Endothelial cell of umbilical vein (primary cell): ENCODE results near the gene AMZ1. TPM values are rescaled to one million over a fixed set of nuclear protein-coding genes. Genes with fewer than 3 reads are reported as not detected.

Experiments used
- BruUV-seq: library from RNA; stranded (reverse); fragments of 400-500 nt; replicated peaks from 2 replicates; lab custom pipeline; 2021; lab: Mats Ljungman, UMichigan
- CTCF ChIA-PET: fragments of 300-600, 350-600 bp; sonication (Branson Sonifier 250); formaldehyde crosslinking; loops from one replicate; lab custom pipeline; 2021; ENCODE audit warnings: antibody characterized with exemption, inconsistent platforms; lab: Charles Lee
- POLR2A ChIA-PET: fragments of 300-600, 350-600 bp; sonication (Branson Sonifier 250); formaldehyde crosslinking; loops from one replicate; lab custom pipeline; 2021; ENCODE audit warnings: antibody characterized with exemption, inconsistent platforms; lab: Charles Lee
- DNase-seq: peaks from one replicate; pipeline ENCODE4 v3.0.0-alpha.2; 2011; ENCODE audit warnings: low read depth, low spot score
- FAIRE-seq: peaks from 2 replicates; lab custom pipeline; 2011; peaks lifted over from hg19 to GRCh38; lab: Jason Lieb, UNC
- H2AFZ ChIP-seq: 2 replicates; pipeline ENCODE4 v1.6.0; 2012; ENCODE audit warnings: low read depth, low read length, control low read depth, inconsistent platforms
- H3K27ac ChIP-seq: 2 replicates; pipeline ENCODE4 v1.5.1; 2011; ENCODE audit warnings: low read depth, mild to moderate bottlenecking, control low read depth, low read length, moderate library complexity; ENCODE audit not compliant: insufficient read depth
- H3K27me3 ChIP-seq, 2 experiments: 2 replicates each; pipeline versions ENCODE4 v1.6.0 to v1.6.1; 2011; ENCODE audit warnings: low read length in 2 of 2, mixed read lengths in 1 of 2; ENCODE audit not compliant: control insufficient read depth in 2 of 2, insufficient read depth in 2 of 2
- H3K36me3 ChIP-seq, 2 experiments: 2 replicates in 1 of 2; 3 replicates in 1 of 2; pipeline ENCODE4 v1.5.1; 2011; ENCODE audit warnings: low read length in 2 of 2, mild to moderate bottlenecking in 1 of 2, moderate library complexity in 1 of 2; ENCODE audit not compliant: control insufficient read depth in 2 of 2, insufficient read depth in 2 of 2; ENCODE audit errors: extremely low read depth in 1 of 2
- H3K4me1 ChIP-seq: 3 replicates; pipeline ENCODE4 v1.5.1; 2011; ENCODE audit warnings: mild to moderate bottlenecking, low read length; ENCODE audit not compliant: control insufficient read depth, insufficient read depth; ENCODE audit errors: extremely low read depth
- H3K4me2 ChIP-seq: 2 replicates; pipeline ENCODE4 v1.6.1; 2011; ENCODE audit warnings: low read length, control low read depth, mixed read lengths; ENCODE audit not compliant: insufficient read depth
- H3K4me3 ChIP-seq, 3 experiments: fragments of 200-600 bp in 1 of 3; sonication (generic), shearing (Covaris generic) in 1 of 3; replicated peaks in 1 of 3; 2 replicates each; pipeline ENCODE4 v1.5.1; 2011 to 2016; ENCODE audit warnings: control low read depth in 3 of 3, low read length in 3 of 3, mild to moderate bottlenecking in 2 of 3, inconsistent platforms in 1 of 3, low read depth in 1 of 3, moderate library complexity in 1 of 3; ENCODE audit not compliant: insufficient read depth in 1 of 3
- H3K79me2 ChIP-seq: 2 replicates; pipeline ENCODE4 v1.6.0; 2012; ENCODE audit warnings: low read length, inconsistent platforms; ENCODE audit not compliant: control insufficient read depth, insufficient read depth
- H3K9ac ChIP-seq: replicated peaks from 2 replicates; pipeline ENCODE3; 2011; ENCODE audit warnings: low read length, control low read depth; ENCODE audit not compliant: insufficient read depth; ENCODE audit errors: extremely low read depth
- H3K9me1 ChIP-seq: replicated peaks from 3 replicates; pipeline ENCODE4 v1.6.0; 2011; ENCODE audit warnings: mild to moderate bottlenecking, low read length; ENCODE audit not compliant: control insufficient read depth, insufficient read depth; ENCODE audit errors: extremely low read depth
- H3K9me3 ChIP-seq: replicated peaks from 2 replicates; pipeline ENCODE4 v1.5.1; 2012; ENCODE audit warnings: low read length, inconsistent platforms; ENCODE audit not compliant: control insufficient read depth, insufficient read depth
- H4K20me1 ChIP-seq: replicated peaks from 2 replicates; pipeline ENCODE3; 2011; ENCODE audit warnings: mild to moderate bottlenecking, low read length; ENCODE audit not compliant: control insufficient read depth, insufficient read depth; ENCODE audit errors: extremely low read depth
- EZH2 ChIP-seq: IDR thresholded peaks from 2 replicates; pipeline ENCODE4 v1.6.1; 2012; ENCODE audit warnings: borderline replicate concordance, low read depth, mild to moderate bottlenecking, moderate library complexity, low read length, inconsistent platforms; ENCODE audit not compliant: severe bottlenecking
- FOS ChIP-seq: IDR thresholded peaks from 2 replicates; pipeline ENCODE4 v1.6.1; 2011; ENCODE audit warnings: mild to moderate bottlenecking, low read length, moderate library complexity, borderline replicate concordance; ENCODE audit not compliant: insufficient read depth
- JUN ChIP-seq: IDR thresholded peaks from 2 replicates; pipeline ENCODE4 v1.6.1; 2011; ENCODE audit warnings: borderline replicate concordance, low read depth; ENCODE audit not compliant: insufficient read length, insufficient read depth
- POLR2A ChIP-seq: IDR thresholded peaks from 2 replicates; pipeline ENCODE4 v1.6.1; 2012; ENCODE audit warnings: low read depth, mild to moderate bottlenecking, control low read depth, low read length
- POLR2AphosphoS5 ChIP-seq: IDR thresholded peaks from 2 replicates; pipeline ENCODE4 v1.6.1; 2012; ENCODE audit warnings: low read depth, mild to moderate bottlenecking, control low read depth, low read length, moderate library complexity; ENCODE audit not compliant: insufficient read depth
- dilution Hi-C: fragments of 300-500 bp; cut with MboI; formaldehyde crosslinking; loops from one replicate; pipeline ENCODE4 v1.15.0; 2019; ENCODE audit warnings: low sequenced_read_pairs; ENCODE audit not compliant: extremely low pct_ligation_motif_present
- intact Hi-C: fragments of 100-400 bp; cut with micrococcal nuclease; formaldehyde crosslinking; loops from one replicate; pipeline ENCODE4 v1.10.0; 2022
- polyA plus RNA-seq, 4 experiments: library from polyadenylated mRNA; depleted of rRNA in 3 of 4; stranded (reverse) in 3 of 4; unstranded in 1 of 4; fragments of >200 nt; gene quantifications; 2 replicates each; pipeline versions ENCODE4 v1.2.1 to v1.2.3, GENCODE V29; 2011 to 2012; ENCODE audit warnings: missing spikeins in 1 of 4
- total RNA-seq: library from RNA; stranded (reverse); gene quantifications from 2 replicates; pipeline ENCODE4 v1.2.3, GENCODE V29; 2021

AMZ1 gene
- total and polyA plus RNA-seq, 2 donors (not counting 3 experiments of a cell fraction or from before 2014, with no cell fraction given) = not detected

DNA sequence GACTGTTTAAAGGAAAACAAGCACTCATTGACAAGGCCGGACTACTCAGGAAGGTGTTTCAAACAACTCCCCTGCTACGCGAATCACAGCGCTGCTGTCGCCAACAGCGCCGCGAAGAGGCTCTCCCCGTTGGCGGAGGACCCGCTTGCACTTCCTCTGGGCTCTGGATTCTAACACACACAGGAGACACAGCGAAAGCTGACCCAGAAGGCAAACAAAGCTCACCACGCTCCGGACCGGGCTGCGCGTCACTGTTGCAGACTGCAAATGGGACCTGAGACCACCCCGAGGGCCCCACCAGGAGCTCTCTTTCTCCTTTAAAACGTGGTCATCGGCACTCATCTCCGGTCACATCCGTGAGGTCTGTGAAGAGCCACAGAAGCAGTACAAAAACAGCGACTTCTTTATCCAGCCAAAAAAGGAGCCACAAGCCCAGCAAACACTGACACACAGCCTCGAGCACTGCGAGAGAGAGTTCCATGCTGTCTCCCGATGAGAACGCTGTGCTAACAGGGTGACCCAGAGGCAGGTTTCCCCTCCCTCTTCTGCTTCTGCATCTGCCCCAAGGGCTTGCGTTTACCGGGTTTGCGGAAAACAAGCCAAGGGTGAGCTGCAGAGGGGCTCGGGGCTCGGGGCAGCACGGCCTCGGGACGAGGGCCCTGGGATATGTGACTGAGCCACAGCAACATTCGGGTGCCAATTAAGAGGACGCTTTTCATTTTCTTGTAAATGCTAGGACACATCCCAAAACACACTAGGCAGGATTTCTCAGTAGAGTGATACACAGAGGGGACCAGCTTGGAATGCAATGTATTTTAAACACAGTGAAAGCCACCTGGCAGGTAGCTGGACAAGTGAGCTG is 41.3 kb downstream of the AMZ1 start:
- FAIRE-seq (no peak), DNase-seq (no peak)
- no peak overlapping the region for H3K4me3 ChIP-seq
- intact Hi-C loops = no loop called here
- ChIA-PET CTCF (interaction anchor here (0.6 kb wide), 1 partner anchor 11 kb away, joined by 3 read pairs; no protein-coding TSS in a partner anchor), POLR2A (no interaction called here)
- H3K9me3 ChIP-seq = no peaks in the 10 kb centered on the region
- no peaks in the 10 kb centered on the region for H3K79me2 ChIP-seq
- H3K9ac ChIP-seq = no peak overlapping the region
- BruUV-seq = no TSS peak
- no peak overlapping the region for H3K27ac ChIP-seq
- H4K20me1 ChIP-seq = no peaks in the 10 kb centered on the region
- peaks cover 0 to 20% of the 10 kb centered on the region in 2 experiments for H3K36me3 ChIP-seq
- no peak overlapping the region for H2AFZ ChIP-seq
- no peak overlapping the region for H3K4me2 ChIP-seq
- dilution Hi-C loops = no loop called here
- no peaks in the 10 kb centered on the region for H3K27me3 ChIP-seq
- no peak for TF ChIP-seq EZH2
- TF ChIP-seq FOS = no peak
- TF ChIP-seq JUN = no peak
- no peak for TF ChIP-seq POLR2AphosphoS5
- no peak for TF ChIP-seq POLR2A
- H3K4me1 ChIP-seq = peaks cover 18% of the 10 kb centered on the region
- H3K9me1 ChIP-seq = no peaks in the 10 kb centered on the region
